Caco-2 (cell line): ENCODE data around the gene CASQ2. TPM values are rescaled to one million over a fixed set of nuclear protein-coding genes. Genes with fewer than 3 reads are reported as not detected.

Experiments
- BruUV-seq: library from RNA; stranded (reverse); fragments of 400-500 nt; replicated peaks from 2 replicates; lab custom pipeline; 2021; lab: Mats Ljungman, UMichigan
- CTCF ChIA-PET: fragments of 300-600 bp; sonication (Branson Sonifier 250); formaldehyde crosslinking; loops from one replicate; lab custom pipeline; 2022; ENCODE audit warnings: antibody characterized with exemption; lab: Charles Lee
- POLR2A ChIA-PET: fragments of 300-600 bp; sonication (Branson Sonifier 250); formaldehyde crosslinking; loops from one replicate; lab custom pipeline; 2022; ENCODE audit warnings: antibody characterized with exemption; lab: Charles Lee
- DNase-seq, 2 experiments: peaks; one replicate each; pipeline versions ENCODE4 v3.0.0 to v3.0.0-alpha.2; 2020 to 2022
- H3K27me3 ChIP-seq: replicated peaks from 2 replicates; pipeline ENCODE4 v1.6.0; 2011; ENCODE audit warnings: low read length; ENCODE audit not compliant: control insufficient read depth, insufficient read depth
- H3K36me3 ChIP-seq: 2 replicates; pipeline ENCODE4 v1.5.1; 2011; ENCODE audit warnings: low read length; ENCODE audit not compliant: control insufficient read depth, insufficient read depth
- H3K4me1 ChIP-seq: fragments of 250-450 bp; sonication (Bioruptor Pico); 2 replicates; pipeline ENCODE4 v1.5.1; 2020; ENCODE audit warnings: mild to moderate bottlenecking
- H3K4me3 ChIP-seq: 2 replicates; pipeline ENCODE4 v1.5.1; 2011; ENCODE audit warnings: low read depth, mild to moderate bottlenecking, control low read depth, low read length
- H3K9me3 ChIP-seq: fragments of 250-450 bp; sonication (Bioruptor Pico); 2 replicates; pipeline ENCODE4 v1.5.1; 2020; ENCODE audit warnings: mild to moderate bottlenecking, moderate library complexity
- H3K27ac Mint-ChIP-seq: one replicate; pipeline ENCODE4 v1.8.0; 2022; ENCODE audit warnings: mixed read lengths; ENCODE audit not compliant: unreplicated experiment
- H3K27me3 Mint-ChIP-seq: one replicate; pipeline ENCODE4 v1.8.0; 2022; ENCODE audit warnings: mixed read lengths; ENCODE audit not compliant: insufficient read depth, unreplicated experiment
- H3K36me3 Mint-ChIP-seq: one replicate; pipeline ENCODE4 v1.8.0; 2022; ENCODE audit warnings: mild to moderate bottlenecking, mixed read lengths; ENCODE audit not compliant: insufficient read depth, unreplicated experiment
- H3K4me1 Mint-ChIP-seq: one replicate; pipeline ENCODE4 v1.8.0; 2022; ENCODE audit warnings: low read depth, mixed read lengths; ENCODE audit not compliant: unreplicated experiment
- H3K4me3 Mint-ChIP-seq: one replicate; pipeline ENCODE4 v1.8.0; 2022; ENCODE audit warnings: mild to moderate bottlenecking, moderate library complexity, mixed read lengths; ENCODE audit not compliant: unreplicated experiment
- H3K9me3 Mint-ChIP-seq: one replicate; pipeline ENCODE4 v1.8.0; 2022; ENCODE audit warnings: mixed read lengths; ENCODE audit not compliant: unreplicated experiment
- intact Hi-C: fragments of 100-400 bp; cut with micrococcal nuclease; formaldehyde crosslinking; loops from one replicate; pipeline ENCODE4 v1.10.0; 2022; ENCODE audit not compliant: unreplicated experiment
- total RNA-seq: library from RNA; stranded (reverse); gene quantifications from 2 replicates; pipeline ENCODE4 v1.2.3, GENCODE V29; 2022
- TF ChIP-seq, protein P1 (sequence below), 2 experiments: fragments of 200-600 bp in 1 of 2; IDR thresholded peaks; 1 replicate in 1 of 2; 2 replicates in 1 of 2; pipeline versions ENCODE4 v1.5.1 to v1.8.0; 2011 to 2022; ENCODE audit warnings: antibody characterized with exemption in 1 of 2, control low read depth in 1 of 2, inconsistent platforms in 1 of 2, low read depth in 1 of 2, low read length in 1 of 2, mild to moderate bottlenecking in 1 of 2, moderate library complexity in 1 of 2; ENCODE audit not compliant: insufficient read depth in 1 of 2, severe bottlenecking in 1 of 2, unreplicated experiment in 1 of 2

CASQ2 gene
- total RNA-seq, 1 experiment from 2014 or later = 0.18 TPM

DNA sequence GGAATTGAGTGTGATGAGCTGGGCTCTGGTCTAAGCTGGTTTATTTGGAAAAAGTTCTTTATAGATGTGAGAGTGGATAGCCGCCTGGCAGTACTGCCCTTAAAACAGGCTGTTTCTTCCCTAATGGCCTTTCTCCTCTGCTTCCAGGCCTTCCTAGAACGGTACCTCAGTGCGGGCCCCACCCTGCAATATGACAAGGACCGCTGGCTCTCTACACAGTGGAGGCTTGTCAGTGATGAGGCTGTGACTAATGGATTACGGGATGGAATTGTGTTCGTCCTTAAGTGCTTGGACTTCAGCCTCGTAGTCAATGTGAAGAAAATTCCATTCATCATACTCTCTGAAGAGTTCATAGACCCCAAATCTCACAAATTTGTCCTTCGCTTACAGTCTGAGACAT is 77.5 kb downstream of the CASQ2 start:
- ChIA-PET CTCF (no interaction called here), POLR2A (no interaction called here)
- Mint-ChIP-seq H3K36me3 (peaks cover 9% of the 10 kb centered on the region), H3K4me1 (no peaks in the 10 kb centered on the region), H3K9me3 (no peaks in the 10 kb centered on the region), H3K27me3 (no peaks in the 10 kb centered on the region), H3K4me3 (no peak overlapping the region), H3K27ac (no peak overlapping the region)
- H3K4me3 ChIP-seq = no peak overlapping the region
- no peaks in the 10 kb centered on the region for H3K27me3 ChIP-seq
- H3K4me1 ChIP-seq = no peaks in the 10 kb centered on the region
- H3K36me3 ChIP-seq = no peaks in the 10 kb centered on the region; the same call in 1 of the 2 replicates
- no TSS peak for BruUV-seq
- H3K9me3 ChIP-seq = no peaks in the 10 kb centered on the region
- no peak for DNase-seq
- TF ChIP-seq, protein P1, sequence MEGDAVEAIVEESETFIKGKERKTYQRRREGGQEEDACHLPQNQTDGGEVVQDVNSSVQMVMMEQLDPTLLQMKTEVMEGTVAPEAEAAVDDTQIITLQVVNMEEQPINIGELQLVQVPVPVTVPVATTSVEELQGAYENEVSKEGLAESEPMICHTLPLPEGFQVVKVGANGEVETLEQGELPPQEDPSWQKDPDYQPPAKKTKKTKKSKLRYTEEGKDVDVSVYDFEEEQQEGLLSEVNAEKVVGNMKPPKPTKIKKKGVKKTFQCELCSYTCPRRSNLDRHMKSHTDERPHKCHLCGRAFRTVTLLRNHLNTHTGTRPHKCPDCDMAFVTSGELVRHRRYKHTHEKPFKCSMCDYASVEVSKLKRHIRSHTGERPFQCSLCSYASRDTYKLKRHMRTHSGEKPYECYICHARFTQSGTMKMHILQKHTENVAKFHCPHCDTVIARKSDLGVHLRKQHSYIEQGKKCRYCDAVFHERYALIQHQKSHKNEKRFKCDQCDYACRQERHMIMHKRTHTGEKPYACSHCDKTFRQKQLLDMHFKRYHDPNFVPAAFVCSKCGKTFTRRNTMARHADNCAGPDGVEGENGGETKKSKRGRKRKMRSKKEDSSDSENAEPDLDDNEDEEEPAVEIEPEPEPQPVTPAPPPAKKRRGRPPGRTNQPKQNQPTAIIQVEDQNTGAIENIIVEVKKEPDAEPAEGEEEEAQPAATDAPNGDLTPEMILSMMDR (IDR thresholded peaks at IDR 0.05; ENCODE audit: insufficient read depth in 1 of 2, low read depth in 1 of 2, low read length in 1 of 2, severe bottlenecking in 1 of 2, unreplicated experiment in 1 of 2) = no peak
- intact Hi-C loops = no loop called here

DNA sequence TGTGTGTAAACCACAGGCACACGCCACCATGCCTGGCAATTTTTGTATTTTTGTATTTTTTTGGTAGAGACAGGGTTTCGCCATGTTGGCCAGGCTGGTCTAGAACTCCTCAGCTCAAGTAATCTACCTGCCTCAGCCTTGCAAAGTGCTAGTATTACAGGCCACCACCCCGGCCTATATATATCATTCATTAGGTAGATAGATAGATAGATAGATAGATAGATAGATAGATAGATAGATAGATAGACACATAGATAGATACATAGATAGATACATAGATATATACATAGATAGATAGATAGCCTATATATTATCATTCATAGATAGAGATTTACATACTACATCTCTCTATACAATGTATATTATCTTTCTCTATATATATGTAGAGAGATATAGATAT is 80.8 kb downstream of the CASQ2 start:
- TF ChIP-seq, protein P1 (IDR thresholded peaks at IDR 0.05; ENCODE audit: insufficient read depth in 1 of 2, low read depth in 1 of 2, low read length in 1 of 2, severe bottlenecking in 1 of 2, unreplicated experiment in 1 of 2) = no peak
- Mint-ChIP-seq H3K36me3 (peaks cover 14% of the 10 kb centered on the region), H3K27ac (no peak overlapping the region), H3K4me1 (no peaks in the 10 kb centered on the region), H3K4me3 (no peak overlapping the region), H3K27me3 (no peaks in the 10 kb centered on the region), H3K9me3 (no peaks in the 10 kb centered on the region)
- no peaks in the 10 kb centered on the region for H3K9me3 ChIP-seq
- no peaks in the 10 kb centered on the region; the same call in 1 of the 2 replicates for H3K36me3 ChIP-seq
- ChIA-PET POLR2A (no interaction called here), CTCF (no interaction called here)
- no TSS peak for BruUV-seq
- intact Hi-C loops = no loop called here
- no peak overlapping the region for H3K4me3 ChIP-seq
- H3K27me3 ChIP-seq = no peaks in the 10 kb centered on the region
- DNase-seq = no peak
- no peaks in the 10 kb centered on the region for H3K4me1 ChIP-seq

DNA sequence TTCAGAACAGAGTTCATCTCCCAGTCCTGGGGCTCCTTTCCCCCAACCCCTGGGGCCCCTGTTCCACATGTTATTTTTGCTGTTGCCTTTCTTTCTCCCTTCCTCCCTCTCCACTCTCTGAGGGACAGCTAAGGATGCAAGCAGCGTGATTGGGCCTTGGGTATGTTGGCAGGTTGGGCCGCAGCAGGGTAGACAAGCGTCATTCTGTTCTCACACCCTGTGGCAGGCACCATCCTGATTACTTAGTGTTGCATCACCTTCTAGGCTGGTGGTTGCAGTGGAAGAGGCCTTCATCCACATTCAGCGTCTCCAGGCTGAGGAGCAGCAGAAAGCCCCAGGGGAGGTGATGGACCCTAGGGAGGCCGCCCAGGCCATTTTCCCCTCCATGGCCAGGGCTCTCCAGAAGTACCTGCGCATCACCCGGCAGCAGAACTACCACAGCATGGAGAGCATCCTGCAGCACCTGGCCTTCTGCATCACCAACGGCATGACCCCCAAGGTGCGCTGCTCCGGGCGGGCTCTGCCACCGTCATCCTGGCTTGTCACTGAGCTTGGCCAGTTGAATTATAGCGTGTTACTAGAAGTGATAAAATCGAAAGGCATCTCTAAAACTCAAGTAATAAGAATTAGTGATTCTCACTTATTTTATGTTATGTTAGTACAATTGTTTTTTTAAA is 83.3 kb downstream of the CASQ2 start:
- intact Hi-C loops = no loop called here

More for the DNA sequence above, 83.3 kb downstream of the CASQ2 start:
- ChIA-PET CTCF (no interaction called here), POLR2A (no interaction called here)
- DNase-seq = no peak
- H3K9me3 Mint-ChIP-seq = no peaks in the 10 kb centered on the region
- H3K27me3 ChIP-seq = no peaks in the 10 kb centered on the region
- H3K27ac Mint-ChIP-seq = no peak overlapping the region
- no TSS peak for BruUV-seq
- TF ChIP-seq, protein P1 (IDR thresholded peaks at IDR 0.05; ENCODE audit: insufficient read depth in 1 of 2, low read depth in 1 of 2, low read length in 1 of 2, severe bottlenecking in 1 of 2, unreplicated experiment in 1 of 2) = no peak
- peaks cover 10% of the 10 kb centered on the region for H3K36me3 Mint-ChIP-seq
- H3K9me3 ChIP-seq = no peaks in the 10 kb centered on the region
- H3K27me3 Mint-ChIP-seq = no peaks in the 10 kb centered on the region
- no peak overlapping the region for H3K4me3 Mint-ChIP-seq
- no peak overlapping the region for H3K4me3 ChIP-seq
- H3K4me1 Mint-ChIP-seq = no peaks in the 10 kb centered on the region
- H3K36me3 ChIP-seq = no peaks in the 10 kb centered on the region; the same call in 1 of the 2 replicates
- no peaks in the 10 kb centered on the region for H3K4me1 ChIP-seq
